GM18505 (cell line): ENCODE data around the gene KIF3B.
"Not testable (repeated sequence)": the region's sequence is repeated elsewhere in the genome, so short reads cannot be mapped to it uniquely, and the experiment has no call there.

Experiments used
- ATAC-seq: cut with Tn5 transposase; IDR thresholded peaks from one replicate; pipeline ENCODE4 v1.9.1; 2021; ENCODE audit not compliant: unreplicated experiment
- POLR2A ChIP-seq: IDR thresholded peaks from 4 replicates; pipeline ENCODE4 v1.6.1; 2011; ENCODE audit warnings: borderline replicate concordance; ENCODE audit not compliant: insufficient read depth, insufficient read length; ENCODE audit errors: extremely low read depth

KIF3B gene

GRCh38 chr20:32238483-32239425 is 38.7 kb upstream of the KIF3B start:
- ATAC-seq = no peak
- no peak for TF ChIP-seq POLR2A

GRCh38 chr20:32240205-32240604 is 37.2 kb upstream of the KIF3B start:
- ATAC-seq = no peak
- TF ChIP-seq POLR2A = no peak

- no peak for TF ChIP-seq POLR2A
- no peak for ATAC-seq
These were observed 35.6 kb upstream of the KIF3B start for GRCh38 chr20:32241807-32242206.

GRCh38 chr20:32244150-32244823 is 33.2 kb upstream of the KIF3B start:
- no peak for ATAC-seq
- no peak for TF ChIP-seq POLR2A

- no peak for ATAC-seq
- no peak for TF ChIP-seq POLR2A
These were observed 32.5 kb upstream of the KIF3B start for GRCh38 chr20:32244959-32245358.

GRCh38 chr20:32246208-32246607 is 31.2 kb upstream of the KIF3B start:
- not testable (repeated sequence) for ATAC-seq

- TF ChIP-seq POLR2A = no peak
- ATAC-seq = no peak
These were observed 29.4 kb upstream of the KIF3B start for GRCh38 chr20:32248043-32248442.

GRCh38 chr20:32249030-32249738 is 28.3 kb upstream of the KIF3B start:
- ATAC-seq = no peak
- no peak for TF ChIP-seq POLR2A

- TF ChIP-seq POLR2A = no peak
- ATAC-seq = no peak
These were observed 26.0 kb upstream of the KIF3B start for GRCh38 chr20:32251470-32251869.

GRCh38 chr20:32252189-32252588 is 25.3 kb upstream of the KIF3B start:
- ATAC-seq = no peak
- no peak for TF ChIP-seq POLR2A

- ATAC-seq = not testable (repeated sequence)
These were observed 16.5 kb upstream of the KIF3B start for GRCh38 chr20:32260973-32261372.

GRCh38 chr20:32261644-32262043 is 15.8 kb upstream of the KIF3B start:
- no peak for ATAC-seq
- no peak for TF ChIP-seq POLR2A

GRCh38 chr20:32263398-32263954 is 14.0 kb upstream of the KIF3B start:
- no peak for TF ChIP-seq POLR2A
- no peak for ATAC-seq
